HG03575 (cell line): Measurements from ENCODE around the gene NBPF12.
"Not testable (repeated sequence)": the region's sequence is repeated elsewhere in the genome, so short reads cannot be mapped to it uniquely, and the experiment has no call there.

Experiments
- ATAC-seq: cut with Tn5 transposase; IDR thresholded peaks from one replicate; pipeline ENCODE4 v1.9.1; 2021; ENCODE audit not compliant: unreplicated experiment, insufficient number of reproducible peaks, low FRiP score; ENCODE audit errors: extremely low read depth

NBPF12 gene

GRCh38 chr1:146966351-146966750 is 28.2 kb downstream of the NBPF12 start:
- not testable (repeated sequence) for ATAC-seq

GRCh38 chr1:146970656-146971055 is 32.5 kb downstream of the NBPF12 start:
- ATAC-seq: not testable (repeated sequence)

DNA sequence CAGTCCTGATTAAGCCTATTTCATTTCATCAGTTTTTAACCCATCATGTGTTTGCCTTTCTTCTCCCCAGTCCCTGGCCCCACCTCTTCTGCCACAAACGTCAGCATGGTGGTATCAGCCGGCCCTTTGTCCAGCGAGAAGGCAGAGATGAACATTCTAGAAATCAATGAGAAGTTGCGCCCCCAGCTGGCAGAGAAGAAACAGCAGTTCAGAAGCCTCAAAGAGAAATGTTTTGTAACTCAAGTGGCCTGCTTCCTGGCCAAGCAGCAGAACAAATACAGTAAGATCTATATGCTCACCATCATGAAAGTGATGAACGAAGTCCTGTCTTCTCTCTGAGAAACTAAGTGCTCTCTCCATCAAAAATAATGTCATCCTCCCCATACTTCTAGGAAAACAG is 34.6 kb downstream of the NBPF12 start:
- ATAC-seq: not testable (repeated sequence)

- ATAC-seq: not testable (repeated sequence)
Observed at GRCh38 chr1:146985855-146986254, 47.7 kb downstream of the NBPF12 start.

DNA sequence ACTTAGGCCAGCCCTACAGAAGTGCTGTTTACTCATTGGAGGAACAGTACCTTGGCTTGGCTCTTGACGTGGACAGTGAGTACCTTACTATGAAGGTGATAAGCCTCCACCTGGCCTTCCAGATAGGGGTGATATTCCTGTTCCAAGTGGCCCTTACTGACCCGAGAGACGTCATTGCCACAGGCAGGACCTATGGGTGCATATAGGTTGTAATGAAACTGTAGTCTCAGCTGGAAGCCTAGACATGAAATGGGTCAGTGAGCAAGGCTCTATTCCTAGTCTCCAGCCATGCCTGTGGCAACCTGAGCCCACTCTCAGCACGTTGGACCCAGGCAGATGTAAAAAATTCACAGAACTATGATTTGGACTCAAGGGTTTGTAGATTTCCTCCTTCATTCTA is 48.3 kb downstream of the NBPF12 start:
- not testable (repeated sequence) for ATAC-seq

DNA sequence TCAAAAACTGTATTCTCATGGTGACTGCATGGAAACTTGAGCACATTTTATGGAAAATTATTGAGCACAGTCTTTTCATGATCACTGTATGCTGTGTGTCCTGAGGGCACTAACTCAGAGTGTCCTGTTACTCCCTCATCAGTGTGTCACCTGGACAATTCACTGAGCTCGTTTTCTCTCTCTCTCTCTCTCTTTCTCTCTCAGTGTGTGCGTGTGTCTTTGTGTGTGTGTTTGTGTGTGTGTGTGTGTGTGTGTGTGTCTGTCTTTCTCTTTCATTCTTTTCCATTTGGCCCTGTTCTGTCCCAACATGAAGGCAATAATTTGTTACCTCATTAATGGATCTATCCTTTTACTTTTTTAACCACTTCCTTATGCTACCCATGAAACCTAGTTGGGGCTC is 49.4 kb downstream of the NBPF12 start:
- ATAC-seq: not testable (repeated sequence)

DNA sequence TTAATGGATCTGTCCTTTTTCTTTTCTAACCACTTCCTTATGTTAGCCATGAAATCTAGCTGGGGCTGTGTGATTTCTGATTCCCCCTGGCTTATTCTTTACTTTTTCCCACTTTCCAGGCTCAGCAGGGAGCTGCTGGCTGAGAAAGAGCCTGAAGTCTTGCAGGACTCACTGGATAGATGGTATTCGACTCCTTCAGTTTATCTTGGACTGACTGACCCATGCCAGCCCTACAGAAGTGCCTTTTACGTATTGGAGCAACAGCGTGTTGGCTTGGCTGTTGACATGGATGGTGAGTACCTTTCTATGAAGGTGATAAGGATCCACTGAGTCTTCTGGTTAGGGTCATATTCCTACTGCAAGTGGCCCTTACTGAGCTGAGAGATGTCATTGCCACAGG is 51.3 kb downstream of the NBPF12 start:
- ATAC-seq: not testable (repeated sequence)

GRCh38 chr1:147008495-147008894 is 70.4 kb downstream of the NBPF12 start:
- ATAC-seq: not testable (repeated sequence)

GRCh38 chr1:147026975-147027374 is 88.9 kb downstream of the NBPF12 start:
- not testable (repeated sequence) for ATAC-seq

DNA sequence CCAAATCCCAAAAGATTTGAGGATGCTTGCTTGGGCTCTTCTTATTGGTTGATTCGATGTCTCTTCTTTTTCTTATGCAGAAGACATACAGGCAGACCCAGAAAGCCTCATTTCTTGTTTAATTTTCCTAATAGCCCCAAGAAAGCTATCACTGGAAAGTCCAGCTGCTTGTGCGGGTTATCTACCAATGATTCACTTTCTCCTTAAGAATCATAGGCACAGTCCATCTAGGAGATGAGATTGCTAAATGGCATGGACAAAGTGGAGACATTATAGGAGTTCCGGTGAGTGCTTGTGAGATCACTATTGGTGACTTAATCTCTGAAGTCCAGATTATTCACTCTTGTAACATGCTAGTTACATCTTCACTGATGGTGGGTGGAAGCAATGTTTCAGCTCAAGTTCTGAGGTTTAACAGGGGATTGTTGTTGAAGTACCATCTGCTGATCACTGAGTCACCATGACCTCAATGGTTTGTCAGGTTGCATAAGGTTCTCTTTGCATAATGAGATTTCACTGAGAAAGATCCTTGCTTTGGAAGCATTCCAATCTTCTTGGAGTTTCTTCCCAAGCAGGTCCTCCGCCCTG is 92.0 kb downstream of the NBPF12 start:
- not testable (repeated sequence) for ATAC-seq

GRCh38 chr1:147039916-147040315 is 101.8 kb downstream of the NBPF12 start:
- ATAC-seq: no peak

DNA sequence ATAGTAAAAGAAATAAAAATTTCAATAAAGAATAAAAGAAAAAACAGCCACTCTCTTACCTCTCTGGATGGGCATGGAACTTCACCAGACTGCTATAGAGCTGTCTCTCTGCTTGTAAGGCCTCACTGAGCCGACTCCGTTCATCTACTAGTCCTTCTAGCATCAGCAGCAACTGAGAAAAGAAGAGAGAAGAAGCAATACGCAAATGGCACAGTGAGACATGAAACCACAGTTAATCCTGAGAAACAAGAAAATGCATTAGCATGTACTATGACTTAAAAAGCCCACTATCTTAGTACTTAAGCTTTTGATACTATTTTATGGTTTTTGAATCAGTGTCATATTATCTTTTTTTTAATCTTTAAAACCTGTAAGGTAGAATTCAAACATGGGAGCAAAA is 104.8 kb downstream of the NBPF12 start:
- ATAC-seq: not testable (repeated sequence)

DNA sequence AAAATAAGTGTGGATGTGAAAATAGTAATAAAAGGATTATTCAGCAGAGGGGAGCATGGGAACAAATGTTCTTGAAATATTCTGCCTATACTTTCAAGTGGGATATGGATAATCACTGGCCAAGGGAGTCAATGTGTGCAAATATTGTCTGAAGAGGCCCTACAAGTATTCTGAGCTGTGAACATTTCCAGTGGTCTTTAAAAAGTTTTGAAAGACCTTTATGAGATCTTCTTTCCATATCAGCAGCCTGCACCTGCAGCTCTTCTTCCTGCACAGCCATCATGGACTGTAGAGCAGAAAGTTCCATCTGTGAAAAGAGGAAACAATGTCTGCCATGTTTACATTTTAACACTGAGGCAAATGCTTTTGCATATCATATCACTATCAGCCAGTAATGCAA is 106.4 kb downstream of the NBPF12 start:
- not testable (repeated sequence) for ATAC-seq
